HepG2 (cell line): ENCODE data around the gene PKN2. TPM values are rescaled to one million over a fixed set of nuclear protein-coding genes. Genes with fewer than 3 reads are reported as not detected.
A peak's percentile ranks its signal among the peaks of the same experiment; 100 is the strongest.

Experiments
- ARNT2 ChIP-seq: sonication (generic); formaldehyde crosslinking; IDR thresholded peaks from 2 replicates; pipeline ENCODE4 v1.8.0; 2022; ENCODE audit warnings: mild to moderate bottlenecking, low read depth, missing genetic modification reagents, moderate library complexity
- CHD2 ChIP-seq: IDR thresholded peaks from 2 replicates; pipeline ENCODE4 v1.6.1; 2011; ENCODE audit warnings: low read depth, low read length, improper control_type of control experiment
- ELF1 ChIP-seq: sonication (generic); formaldehyde crosslinking; IDR thresholded peaks from 2 replicates; pipeline ENCODE4 v1.4.0; 2020; ENCODE audit warnings: missing genetic modification reagents
- FOXC1 ChIP-seq: sonication (generic); formaldehyde crosslinking; IDR thresholded peaks from 2 replicates; pipeline ENCODE4 v1.8.0; 2022; ENCODE audit warnings: mild to moderate bottlenecking, missing genetic modification reagents, borderline replicate concordance
- KDM4B ChIP-seq: sonication (generic); formaldehyde crosslinking; IDR thresholded peaks from 2 replicates; pipeline ENCODE4 v1.4.0; 2020; ENCODE audit warnings: missing genetic modification reagents
- KDM6A ChIP-seq: IDR thresholded peaks from 2 replicates; pipeline ENCODE4 v1.6.1; 2016; ENCODE audit warnings: low read depth
- KLF9 ChIP-seq: IDR thresholded peaks from 2 replicates; pipeline ENCODE4 v1.6.1; 2016; ENCODE audit warnings: low read depth
- MATR3 ChIP-seq: sonication (generic); formaldehyde crosslinking; IDR thresholded peaks from 2 replicates; pipeline ENCODE4 v1.4.0; 2020; ENCODE audit warnings: missing genetic modification reagents
- MTA1 ChIP-seq: sonication (generic); formaldehyde crosslinking; IDR thresholded peaks from 2 replicates; pipeline ENCODE4 v1.4.0; 2020; ENCODE audit warnings: missing genetic modification reagents, mild to moderate bottlenecking, borderline replicate concordance
- MTA3 ChIP-seq: sonication (generic); formaldehyde crosslinking; IDR thresholded peaks from 2 replicates; pipeline ENCODE4 v1.4.0; 2020; ENCODE audit warnings: missing genetic modification reagents
- NKX3-1 ChIP-seq: sonication (generic); formaldehyde crosslinking; IDR thresholded peaks from 2 replicates; pipeline ENCODE4 v1.5.0; 2020; ENCODE audit warnings: missing genetic modification reagents
- PHF21A ChIP-seq: sonication (generic); formaldehyde crosslinking; IDR thresholded peaks from 2 replicates; pipeline ENCODE4 v1.5.0; 2020; ENCODE audit warnings: mild to moderate bottlenecking, missing genetic modification reagents
- PLSCR1 ChIP-seq: sonication (generic); formaldehyde crosslinking; IDR thresholded peaks from 2 replicates; pipeline ENCODE4 v1.5.0; 2020; ENCODE audit warnings: missing genetic modification reagents, mild to moderate bottlenecking, borderline replicate concordance
- RELA ChIP-seq: sonication (generic); formaldehyde crosslinking; IDR thresholded peaks from 2 replicates; pipeline ENCODE4 v1.4.0; 2020; ENCODE audit warnings: missing genetic modification reagents
- RXRA ChIP-seq: sonication (generic); formaldehyde crosslinking; IDR thresholded peaks from 2 replicates; pipeline ENCODE4 v1.5.1; 2020; ENCODE audit warnings: missing genetic modification reagents
- RXRB ChIP-seq: IDR thresholded peaks from 2 replicates; pipeline ENCODE4 v1.6.1; 2016; ENCODE audit warnings: borderline replicate concordance, missing genetic modification reagents, missing compliant biosample characterization
- SKI ChIP-seq: fragments of 450-650 bp; IDR thresholded peaks from one replicate; pipeline ENCODE4 v1.6.1; 2018; ENCODE audit warnings: mild to moderate bottlenecking; ENCODE audit not compliant: partially characterized antibody
- STAG1 ChIP-seq: sonication (generic); formaldehyde crosslinking; IDR thresholded peaks from 2 replicates; pipeline ENCODE4 v1.4.0; 2020; ENCODE audit warnings: missing genetic modification reagents
- TFDP2 ChIP-seq: sonication (generic); formaldehyde crosslinking; IDR thresholded peaks from 2 replicates; pipeline ENCODE4 v1.4.0; 2020; ENCODE audit warnings: missing genetic modification reagents
- ZNF224 ChIP-seq: sonication (generic); formaldehyde crosslinking; IDR thresholded peaks from 2 replicates; pipeline ENCODE4 v1.5.0; 2020; ENCODE audit warnings: mild to moderate bottlenecking, missing genetic modification reagents
- ZNF234 ChIP-seq: sonication (generic); formaldehyde crosslinking; conservative IDR thresholded peaks from 2 replicates; pipeline ENCODE4 v1.5.1; 2020; ENCODE audit warnings: mild to moderate bottlenecking, missing genetic modification reagents
- ZNF530 ChIP-seq: sonication (generic); formaldehyde crosslinking; IDR thresholded peaks from 2 replicates; pipeline ENCODE4 v1.5.0; 2020; ENCODE audit warnings: low read depth, mild to moderate bottlenecking, missing genetic modification reagents
- ZNF841 ChIP-seq: sonication (generic); formaldehyde crosslinking; IDR thresholded peaks from 2 replicates; pipeline ENCODE4 v1.8.1; 2023; ENCODE audit warnings: missing genetic modification reagents, borderline replicate concordance
- polyA plus RNA-seq, 8 experiments: library from polyadenylated mRNA; depleted of rRNA in 3 of 8; stranded (reverse) in 7 of 8; unstranded in 1 of 8; fragments of >200 nt; fragmentation: Illumina TruSeq in 4 of 8; extraction: Trizol in 4 of 8; gene quantifications; 2 replicates each; pipeline versions ENCODE4 v1.2.1 to v1.2.3, GENCODE V29; 2011 to 2016; ENCODE audit warnings: low read depth in 4 of 8, missing spikeins in 1 of 8, mixed read lengths in 1 of 8; ENCODE audit not compliant: insufficient read depth in 1 of 8
- total RNA-seq, 5 experiments: library from RNA; depleted of rRNA; stranded (reverse); fragments of >200 nt; fragmentation: Illumina TruSeq; extraction: Trizol; gene quantifications; 2 replicates each; pipeline ENCODE4 v1.2.3, GENCODE V29; 2016; ENCODE audit warnings: low read depth in 1 of 5
- TF ChIP-seq, protein P1 (sequence below): sonication (generic); formaldehyde crosslinking; IDR thresholded peaks from 2 replicates; pipeline ENCODE4 v1.4.0; 2020; ENCODE audit warnings: missing genetic modification reagents
- TF ChIP-seq, protein P2 (sequence below): sonication (generic); formaldehyde crosslinking; IDR thresholded peaks from 2 replicates; pipeline ENCODE4 v1.4.0; 2020; ENCODE audit warnings: missing genetic modification reagents, mild to moderate bottlenecking, borderline replicate concordance

PKN2 gene
- total and polyA plus RNA-seq, 2 of the 13 experiments (the other 11 are each of a cell fraction or from before 2014, with no cell fraction given), result 17.0 to 29.4 TPM

DNA sequence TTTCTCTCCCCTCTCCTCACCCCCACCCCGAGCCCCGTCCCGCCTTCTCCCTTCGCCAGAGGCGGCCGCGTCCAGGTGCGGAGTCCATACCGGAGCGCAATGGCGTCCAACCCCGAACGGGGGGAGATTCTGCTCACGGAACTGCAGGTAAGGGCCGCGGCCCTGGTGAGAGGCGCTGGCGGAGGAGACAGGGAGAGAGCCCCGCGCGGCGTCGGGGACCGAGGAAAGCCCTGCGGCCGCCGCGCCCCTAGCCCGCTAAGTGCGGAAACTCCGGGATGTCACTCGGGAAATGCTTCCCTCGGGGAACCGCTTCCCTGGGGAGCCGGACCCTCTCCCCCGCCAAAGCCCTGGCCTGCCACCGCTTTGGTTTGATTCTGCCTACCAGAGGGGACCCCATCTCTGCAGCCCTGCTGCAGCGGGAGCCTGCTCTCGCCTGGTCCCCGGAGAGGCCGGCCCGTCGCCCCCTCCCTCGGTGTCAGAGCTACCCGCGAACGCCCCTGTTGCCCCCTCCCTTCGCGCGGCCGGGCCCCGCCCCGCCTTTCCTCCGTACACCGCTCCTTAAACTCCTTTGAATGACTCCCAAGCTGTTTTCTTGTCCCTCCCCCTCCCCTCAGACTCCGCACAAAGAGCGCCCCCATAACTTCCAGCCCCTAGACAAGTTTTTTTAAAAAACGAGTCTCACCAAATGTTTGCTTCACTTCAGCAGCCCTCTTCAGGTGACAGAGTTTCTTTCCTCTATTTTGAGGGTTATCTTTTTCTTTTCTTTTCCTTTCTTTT lies 597 bp downstream of the PKN2 start (continued):
- TF ChIP-seq ARNT2 (CRISPR knock-in tag) (peak; percentile 32; the same call in 1 of the 2 replicates), STAG1 (CRISPR knock-in tag) (no peak), ELF1 (CRISPR knock-in tag) (no peak), ZNF224 (CRISPR knock-in tag) (no peak), PLSCR1 (CRISPR knock-in tag) (no peak), KLF9 (CRISPR knock-in tag) (no peak), RXRA (CRISPR knock-in tag) (no peak), MTA1 (CRISPR knock-in tag) (peak; percentile 62; the same call in 1 of the 2 replicates), KDM4B (CRISPR knock-in tag) (no peak), PHF21A (no peak), CHD2 (no peak), MATR3 (no peak), ZNF530 (no peak), KDM6A (CRISPR knock-in tag) (no peak), RELA (no peak), MTA3 (CRISPR knock-in tag) (no peak), TFDP2 (CRISPR knock-in tag) (no peak), ZNF841 (CRISPR knock-in tag) (no peak), FOXC1 (CRISPR knock-in tag) (no peak), ZNF234 (CRISPR knock-in tag) (no peak), RXRB (CRISPR knock-in tag) (no peak), SKI (no peak), NKX3-1 (CRISPR knock-in tag) (0 out of 2 replicates have a peak, but pooled peaks have one; percentile 23)
- TF ChIP-seq, protein P1, sequence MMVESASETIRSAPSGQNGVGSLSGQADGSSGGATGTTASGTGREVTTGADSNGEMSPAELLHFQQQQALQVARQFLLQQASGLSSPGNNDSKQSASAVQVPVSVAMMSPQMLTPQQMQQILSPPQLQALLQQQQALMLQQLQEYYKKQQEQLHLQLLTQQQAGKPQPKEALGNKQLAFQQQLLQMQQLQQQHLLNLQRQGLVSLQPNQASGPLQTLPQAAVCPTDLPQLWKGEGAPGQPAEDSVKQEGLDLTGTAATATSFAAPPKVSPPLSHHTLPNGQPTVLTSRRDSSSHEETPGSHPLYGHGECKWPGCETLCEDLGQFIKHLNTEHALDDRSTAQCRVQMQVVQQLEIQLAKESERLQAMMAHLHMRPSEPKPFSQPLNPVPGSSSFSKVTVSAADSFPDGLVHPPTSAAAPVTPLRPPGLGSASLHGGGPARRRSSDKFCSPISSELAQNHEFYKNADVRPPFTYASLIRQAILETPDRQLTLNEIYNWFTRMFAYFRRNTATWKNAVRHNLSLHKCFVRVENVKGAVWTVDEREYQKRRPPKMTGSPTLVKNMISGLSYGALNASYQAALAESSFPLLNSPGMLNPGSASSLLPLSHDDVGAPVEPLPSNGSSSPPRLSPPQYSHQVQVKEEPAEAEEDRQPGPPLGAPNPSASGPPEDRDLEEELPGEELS (CRISPR knock-in tag), result peak; percentile 21; the same call in 1 of the 2 replicates
- TF ChIP-seq, protein P2, sequence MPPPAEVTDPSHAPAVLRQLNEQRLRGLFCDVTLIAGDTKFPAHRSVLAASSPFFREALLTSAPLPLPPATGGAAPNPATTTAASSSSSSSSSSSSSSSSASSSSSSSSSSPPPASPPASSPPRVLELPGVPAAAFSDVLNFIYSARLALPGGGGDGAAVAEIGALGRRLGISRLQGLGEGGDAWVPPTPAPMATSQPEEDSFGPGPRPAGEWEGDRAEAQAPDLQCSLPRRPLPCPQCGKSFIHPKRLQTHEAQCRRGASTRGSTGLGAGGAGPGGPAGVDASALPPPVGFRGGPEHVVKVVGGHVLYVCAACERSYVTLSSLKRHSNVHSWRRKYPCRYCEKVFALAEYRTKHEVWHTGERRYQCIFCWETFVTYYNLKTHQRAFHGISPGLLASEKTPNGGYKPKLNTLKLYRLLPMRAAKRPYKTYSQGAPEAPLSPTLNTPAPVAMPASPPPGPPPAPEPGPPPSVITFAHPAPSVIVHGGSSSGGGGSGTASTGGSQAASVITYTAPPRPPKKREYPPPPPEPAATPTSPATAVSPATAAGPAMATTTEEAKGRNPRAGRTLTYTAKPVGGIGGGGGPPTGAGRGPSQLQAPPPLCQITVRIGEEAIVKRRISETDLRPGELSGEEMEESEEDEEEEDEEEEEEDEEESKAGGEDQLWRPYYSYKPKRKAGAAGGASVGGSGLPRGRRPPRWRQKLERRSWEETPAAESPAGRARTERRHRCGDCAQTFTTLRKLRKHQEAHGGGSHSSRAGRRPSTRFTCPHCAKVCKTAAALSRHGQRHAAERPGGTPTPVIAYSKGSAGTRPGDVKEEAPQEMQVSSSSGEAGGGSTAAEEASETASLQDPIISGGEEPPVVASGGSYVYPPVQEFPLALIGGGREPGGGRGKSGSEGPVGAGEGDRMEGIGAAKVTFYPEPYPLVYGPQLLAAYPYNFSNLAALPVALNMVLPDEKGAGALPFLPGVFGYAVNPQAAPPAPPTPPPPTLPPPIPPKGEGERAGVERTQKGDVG (CRISPR knock-in tag), result no peak
